Endothelial cell (in vitro differentiated cells): ENCODE results near the gene NRCAM. TPM values are rescaled to one million over a fixed set of nuclear protein-coding genes. Genes with fewer than 3 reads are reported as not detected.

ENCODE experiments used
- DNase-seq: peaks from one replicate; pipeline ENCODE4 v3.0.0; 2021; ENCODE audit warnings: low spot score
- H3K27ac Mint-ChIP-seq: one replicate; pipeline ENCODE4 v1.8.0; 2021; ENCODE audit warnings: mixed read lengths, inconsistent platforms; ENCODE audit not compliant: unreplicated experiment
- H3K27me3 Mint-ChIP-seq: one replicate; pipeline ENCODE4 v1.8.0; 2021; ENCODE audit warnings: mild to moderate bottlenecking, moderate library complexity, mixed read lengths, inconsistent platforms; ENCODE audit not compliant: unreplicated experiment
- H3K36me3 Mint-ChIP-seq: one replicate; pipeline ENCODE4 v1.8.0; 2021; ENCODE audit warnings: mild to moderate bottlenecking, low read depth, mixed read lengths, inconsistent platforms; ENCODE audit not compliant: unreplicated experiment
- H3K4me1 Mint-ChIP-seq: one replicate; pipeline ENCODE4 v1.8.0; 2021; ENCODE audit warnings: mild to moderate bottlenecking, mixed read lengths, inconsistent platforms; ENCODE audit not compliant: unreplicated experiment
- H3K4me3 Mint-ChIP-seq: one replicate; pipeline ENCODE4 v1.8.0; 2021; ENCODE audit warnings: mild to moderate bottlenecking, mixed read lengths, inconsistent platforms; ENCODE audit not compliant: unreplicated experiment
- H3K9me3 Mint-ChIP-seq: one replicate; pipeline ENCODE4 v1.8.0; 2021; ENCODE audit warnings: mixed read lengths, inconsistent platforms; ENCODE audit not compliant: unreplicated experiment
- CTCF ChIP-seq: fragments of 200-600 bp; sonication (generic); IDR thresholded peaks from one replicate; pipeline ENCODE4 v1.5.0; 2021; ENCODE audit warnings: antibody characterized with exemption; ENCODE audit not compliant: unreplicated experiment
- total RNA-seq: library from RNA; stranded (reverse); fragmentation: NEBNext Ultra II Directional; extraction: Animal tissue kit (Norgen Biotek cat#: 25700); gene quantifications from one replicate; pipeline ENCODE4 v1.2.1, GENCODE V29; 2021; ENCODE audit not compliant: unreplicated experiment

The NRCAM gene
- total RNA-seq, 1 donor from 2014 or later, result 2.2 TPM

- H3K27ac Mint-ChIP-seq, result no peak overlapping the region
- TF ChIP-seq CTCF, result no peak
- no peaks in the 10 kb centered on the region for H3K9me3 Mint-ChIP-seq
- no peak for DNase-seq
- no peaks in the 10 kb centered on the region for H3K27me3 Mint-ChIP-seq
- no peaks in the 10 kb centered on the region for H3K36me3 Mint-ChIP-seq
- H3K4me1 Mint-ChIP-seq, result peaks cover 13% of the 10 kb centered on the region
- H3K4me3 Mint-ChIP-seq, result no peak overlapping the region
These were observed 312.4 kb downstream of the NRCAM start for GRCh38 chr7:108143658-108144420.

- no peaks in the 10 kb centered on the region for H3K27me3 Mint-ChIP-seq
- no peaks in the 10 kb centered on the region for H3K9me3 Mint-ChIP-seq
- no peak for TF ChIP-seq CTCF
- no peak overlapping the region for H3K4me3 Mint-ChIP-seq
- peaks cover 16% of the 10 kb centered on the region for H3K4me1 Mint-ChIP-seq
- DNase-seq, result no peak
- no peak overlapping the region for H3K27ac Mint-ChIP-seq
- H3K36me3 Mint-ChIP-seq, result no peaks in the 10 kb centered on the region
These were observed 313.5 kb downstream of the NRCAM start for GRCh38 chr7:108142675-108143259.

GRCh38 chr7:108142180-108142579 is 314.1 kb downstream of the NRCAM start:
- H3K27me3 Mint-ChIP-seq, result no peaks in the 10 kb centered on the region
- no peak overlapping the region for H3K4me3 Mint-ChIP-seq
- no peaks in the 10 kb centered on the region for H3K36me3 Mint-ChIP-seq
- H3K9me3 Mint-ChIP-seq, result no peaks in the 10 kb centered on the region
- TF ChIP-seq CTCF, result no peak
- no peak for DNase-seq
- H3K27ac Mint-ChIP-seq, result no peak overlapping the region
- peaks cover 16% of the 10 kb centered on the region for H3K4me1 Mint-ChIP-seq

GRCh38 chr7:108140671-108141070 is 315.6 kb downstream of the NRCAM start:
- H3K36me3 Mint-ChIP-seq, result no peaks in the 10 kb centered on the region
- H3K4me1 Mint-ChIP-seq, result peaks cover 16% of the 10 kb centered on the region
- no peaks in the 10 kb centered on the region for H3K9me3 Mint-ChIP-seq
- no peak overlapping the region for H3K27ac Mint-ChIP-seq
- TF ChIP-seq CTCF, result no peak
- H3K27me3 Mint-ChIP-seq, result no peaks in the 10 kb centered on the region
- DNase-seq, result no peak
- no peak overlapping the region for H3K4me3 Mint-ChIP-seq

GRCh38 chr7:108138911-108139310 is 317.3 kb downstream of the NRCAM start:
- Mint-ChIP-seq H3K9me3 (no peaks in the 10 kb centered on the region), H3K27ac (no peak overlapping the region), H3K4me1 (peaks cover 19% of the 10 kb centered on the region), H3K4me3 (no peak overlapping the region), H3K27me3 (no peaks in the 10 kb centered on the region), H3K36me3 (no peaks in the 10 kb centered on the region)
- no peak for TF ChIP-seq CTCF
- no peak for DNase-seq
